ENCODE measurements around the gene KCNH3.
"Not testable (repeated sequence)": the region's sequence is repeated elsewhere in the genome, so short reads cannot be mapped to it uniquely, and the experiment has no call there.

The KCNH3 gene

DNA sequence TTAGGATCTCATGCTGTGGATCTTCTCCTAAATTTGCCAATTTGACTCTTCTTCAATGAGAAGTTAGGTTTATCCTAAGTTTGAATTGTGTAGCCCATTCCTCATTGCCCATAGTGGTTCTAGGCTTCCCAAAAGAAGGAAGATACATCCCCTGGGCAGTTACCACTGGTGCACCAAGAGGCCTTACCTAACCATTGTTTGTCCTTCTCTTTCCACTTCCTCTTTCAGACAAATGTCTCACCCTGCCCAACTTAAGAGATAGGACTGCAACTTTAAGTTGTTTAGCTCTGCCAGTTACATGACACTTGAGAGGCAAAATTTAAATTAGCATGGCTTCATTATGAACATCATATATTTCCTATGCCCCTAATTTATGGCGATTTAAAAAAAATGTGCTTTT lies 9.4 kb upstream of the KCNH3 start:
- no peak for DNase-seq

- DNase-seq, result no peak
Measured at GRCh38 chr12:49531745-49532144, 7.1 kb upstream of the KCNH3 start.

GRCh38 chr12:49533331-49533730 lies 5.5 kb upstream of the KCNH3 start:
- no peak for DNase-seq

- not testable (repeated sequence) for DNase-seq
Measured at GRCh38 chr12:49534122-49534521, 4.7 kb upstream of the KCNH3 start.

GRCh38 chr12:49534731-49535278 lies 4.0 kb upstream of the KCNH3 start:
- DNase-seq, result no peak

DNA sequence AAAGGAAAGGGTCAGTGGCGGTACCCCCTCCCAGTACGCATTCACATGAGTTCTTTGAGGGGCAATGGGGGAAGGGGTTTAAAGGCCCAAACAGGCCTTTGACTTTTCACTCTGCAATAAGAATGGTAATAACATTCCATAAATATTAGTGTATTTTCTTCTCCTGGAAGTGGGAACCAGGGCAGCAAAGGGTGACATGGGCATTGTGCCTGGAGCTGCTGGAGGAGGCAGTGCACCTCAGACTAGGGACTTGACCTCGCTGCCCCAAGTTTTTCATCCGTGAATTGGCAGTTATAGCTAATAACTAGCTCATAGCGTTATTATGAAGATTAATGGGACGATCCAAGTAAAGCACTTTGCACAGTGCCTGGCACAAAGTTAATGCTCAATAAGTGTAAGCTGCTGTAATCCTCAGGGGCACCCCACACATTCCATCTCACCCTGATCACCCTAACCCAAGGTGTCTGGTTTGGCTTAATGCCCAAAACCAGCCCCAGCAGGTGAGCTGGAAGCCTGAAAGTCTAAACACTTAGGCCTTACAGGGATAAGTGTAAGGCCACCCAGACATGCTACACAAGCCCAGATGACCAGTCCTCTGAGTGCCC lies 2.8 kb upstream of the KCNH3 start:
- peak; percentile 25 for DNase-seq

DNA sequence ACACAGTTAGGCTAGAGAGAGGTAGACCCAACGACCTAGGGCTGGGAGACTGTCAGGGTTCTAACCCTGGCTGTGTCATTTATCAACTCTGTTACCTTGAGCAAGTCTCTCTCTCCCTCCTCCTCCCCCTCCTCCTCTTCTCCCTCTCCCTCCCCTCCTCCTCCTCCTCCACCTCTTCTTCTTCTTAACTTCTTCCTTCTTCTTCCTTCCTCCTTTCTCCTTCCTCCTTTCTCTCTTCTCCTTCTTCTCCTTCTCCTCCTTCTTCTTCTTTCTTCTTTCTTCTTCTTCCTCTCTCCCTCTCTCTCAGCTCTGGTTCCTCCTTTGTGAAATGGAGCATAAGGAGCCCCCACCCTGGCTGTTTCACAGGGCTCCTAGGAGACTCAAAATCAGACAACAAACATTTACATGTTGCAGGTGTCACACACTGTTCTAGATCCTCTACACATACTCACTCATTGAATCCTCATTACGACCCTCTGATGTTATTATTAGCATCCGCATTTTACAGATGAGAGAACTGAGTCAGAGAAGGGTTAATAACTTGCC lies 2.2 kb upstream of the KCNH3 start:
- DNase-seq, result no peak

DNA sequence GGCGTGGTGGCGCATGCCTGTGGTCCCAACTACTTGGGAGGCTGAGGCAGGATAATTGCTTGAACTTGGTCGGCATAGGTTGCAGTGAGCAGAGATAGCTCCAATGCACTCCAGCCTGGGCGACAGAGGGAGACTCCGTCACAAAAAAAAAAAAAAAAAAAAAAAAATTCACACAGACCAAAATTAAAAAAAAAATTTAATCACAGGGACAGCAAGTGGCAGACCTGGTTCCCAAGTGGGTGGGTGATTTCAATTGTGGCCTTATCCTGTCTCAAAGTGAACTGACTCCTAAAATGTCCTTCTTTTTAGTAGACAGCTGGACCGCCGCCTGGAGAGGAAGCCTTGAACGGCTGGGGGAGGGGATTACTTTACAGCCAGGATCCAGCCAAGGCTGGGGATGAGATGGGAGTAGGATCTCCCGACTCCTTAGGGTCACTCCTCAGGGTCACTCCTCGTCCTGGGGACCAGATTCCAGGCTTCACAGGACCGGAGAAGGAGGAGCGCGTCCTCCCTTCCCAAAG lies 1.5 kb upstream of the KCNH3 start:
- no peak for DNase-seq

GRCh38 chr12:49537752-49538509 lies 899 bp upstream of the KCNH3 start:
- no peak for DNase-seq

GRCh38 chr12:49539406-49540228 lies 787 bp downstream of the KCNH3 start:
- DNase-seq, result no peak

GRCh38 chr12:49540229-49541139 lies 1.7 kb downstream of the KCNH3 start:
- no peak for DNase-seq

DNA sequence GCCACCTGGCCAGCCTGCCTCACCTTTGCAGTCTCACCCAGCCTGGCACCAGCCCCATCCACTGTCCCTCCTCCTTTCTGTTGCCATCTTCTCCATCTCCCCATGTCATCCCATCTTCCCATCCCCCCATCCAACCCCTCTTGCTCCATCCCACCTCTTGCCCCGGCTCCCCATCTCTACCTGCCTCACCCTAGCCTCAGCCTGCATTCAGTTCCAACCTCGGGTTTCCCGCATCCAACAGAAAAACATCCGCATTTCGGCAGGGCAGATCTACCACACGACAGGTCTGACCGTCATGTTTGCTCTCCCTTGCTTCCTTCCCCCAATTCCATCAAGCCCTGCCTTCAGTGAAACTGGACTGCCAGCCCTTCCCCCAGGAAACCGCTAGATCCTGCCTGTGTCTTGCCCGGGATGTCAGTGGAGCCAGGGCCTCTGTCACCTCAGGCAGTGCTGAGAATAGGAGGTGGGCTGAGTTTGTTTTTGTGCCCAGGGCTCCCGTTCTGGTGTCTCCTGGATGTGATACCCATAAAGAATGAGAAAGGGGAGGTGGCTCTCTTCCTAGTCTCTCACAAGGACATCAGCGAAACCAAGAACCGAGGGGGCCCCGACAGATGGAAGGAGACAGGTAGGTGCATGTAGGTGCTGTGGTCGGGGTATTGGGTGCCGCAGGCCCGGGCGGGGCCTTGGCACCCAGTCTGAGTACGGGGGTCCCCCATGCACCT lies 2.5 kb downstream of the KCNH3 start:
- DNase-seq, result no peak

DNA sequence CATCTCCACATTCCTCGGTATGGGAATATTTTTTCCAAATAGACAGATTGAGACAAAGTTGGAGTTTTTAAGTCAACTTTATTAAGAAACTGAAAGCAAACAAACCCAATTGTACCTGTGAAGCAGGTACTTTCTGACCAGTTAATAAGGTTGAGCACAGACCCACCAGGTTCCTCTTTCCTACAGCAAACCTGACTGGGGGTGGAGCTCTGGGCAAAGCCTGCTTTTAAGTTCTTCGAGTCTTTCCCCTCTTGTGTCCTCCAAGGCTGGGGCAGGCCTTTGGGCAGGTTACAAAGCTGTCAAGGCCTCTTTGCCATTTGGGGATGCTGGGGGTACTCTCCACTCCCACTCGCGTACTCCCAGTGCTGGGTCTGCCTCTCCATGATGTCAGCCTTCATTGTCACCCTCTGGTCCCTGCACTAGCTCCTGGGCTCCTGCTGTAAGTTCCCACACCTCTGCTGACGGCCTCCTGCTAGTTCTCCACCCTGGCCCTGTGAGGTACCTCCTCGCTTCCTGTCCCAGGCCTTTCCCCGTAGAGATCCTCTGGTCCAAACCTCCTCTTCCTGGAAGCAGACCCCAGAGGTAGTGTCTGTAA lies 3.2 kb downstream of the KCNH3 start:
- no peak for DNase-seq

DNA sequence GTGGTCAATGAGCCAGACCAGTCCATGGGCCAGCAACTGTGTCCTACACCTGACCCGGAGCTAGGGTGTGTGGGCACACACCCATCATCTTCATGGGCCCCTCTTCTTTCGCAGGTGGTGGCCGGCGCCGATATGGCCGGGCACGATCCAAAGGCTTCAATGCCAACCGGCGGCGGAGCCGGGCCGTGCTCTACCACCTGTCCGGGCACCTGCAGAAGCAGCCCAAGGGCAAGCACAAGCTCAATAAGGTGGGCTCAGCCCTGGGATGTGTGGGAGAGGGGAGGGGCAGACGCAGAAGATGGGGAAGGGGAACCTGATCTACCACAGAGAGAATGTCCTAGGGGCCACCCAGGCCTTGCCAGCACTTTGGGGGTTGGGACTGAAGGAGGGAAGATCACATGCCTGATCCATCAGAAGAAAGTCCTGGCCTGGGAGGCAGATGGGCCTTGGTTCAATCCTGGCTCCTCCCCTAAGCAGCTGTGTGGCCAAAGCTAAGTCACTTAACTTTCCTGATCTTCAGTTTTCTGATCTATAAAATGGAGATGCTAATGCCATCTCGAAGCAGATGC lies 3.8 kb downstream of the KCNH3 start:
- DNase-seq, result no peak

- DNase-seq, result no peak
Measured at GRCh38 chr12:49543221-49543913, 4.5 kb downstream of the KCNH3 start.

- no peak for DNase-seq
Measured at GRCh38 chr12:49543914-49544815, 5.3 kb downstream of the KCNH3 start.

GRCh38 chr12:49545815-49546214 lies 7.0 kb downstream of the KCNH3 start:
- DNase-seq, result no peak

GRCh38 chr12:49546481-49546880 lies 7.7 kb downstream of the KCNH3 start:
- DNase-seq, result no peak
